ENCODE results near the gene MUC5B.

GRCh38 chr11:1175461-1176223 is 47.2 kb upstream of the MUC5B start:
- no peak for TF ChIP-seq CTCF (IDR thresholded peaks at IDR 0.05)
- TF ChIP-seq POLR2A (IDR thresholded peaks at IDR 0.05), result no peak
